Stimulated activated CD4-positive, alpha-beta T cell treated with anti-CD3 and anti-CD28 coated beads, Interleukin-12 subunit alpha, Interleukin-12 subunit beta, amount 100 ng/mL, for 24 hours (primary cell): ENCODE data around the gene LRRC34.
A peak's percentile ranks its signal among the peaks of the same experiment; 100 is the strongest.

Experiments
- DNase-seq, 2 experiments: peaks; one replicate each; pipeline ENCODE4 v3.0.0-alpha.2; 2020; ENCODE audit warnings: low read depth in 2 of 2

LRRC34 gene, protein sequence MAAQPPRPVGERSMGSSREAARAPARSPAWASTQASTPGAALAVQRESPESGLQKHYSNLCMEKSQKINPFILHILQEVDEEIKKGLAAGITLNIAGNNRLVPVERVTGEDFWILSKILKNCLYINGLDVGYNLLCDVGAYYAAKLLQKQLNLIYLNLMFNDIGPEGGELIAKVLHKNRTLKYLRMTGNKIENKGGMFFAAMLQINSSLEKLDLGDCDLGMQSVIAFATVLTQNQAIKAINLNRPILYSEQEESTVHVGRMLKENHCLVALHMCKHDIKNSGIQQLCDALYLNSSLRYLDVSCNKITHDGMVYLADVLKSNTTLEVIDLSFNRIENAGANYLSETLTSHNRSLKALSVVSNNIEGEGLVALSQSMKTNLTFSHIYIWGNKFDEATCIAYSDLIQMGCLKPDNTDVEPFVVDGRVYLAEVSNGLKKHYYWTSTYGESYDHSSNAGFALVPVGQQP

DNA sequence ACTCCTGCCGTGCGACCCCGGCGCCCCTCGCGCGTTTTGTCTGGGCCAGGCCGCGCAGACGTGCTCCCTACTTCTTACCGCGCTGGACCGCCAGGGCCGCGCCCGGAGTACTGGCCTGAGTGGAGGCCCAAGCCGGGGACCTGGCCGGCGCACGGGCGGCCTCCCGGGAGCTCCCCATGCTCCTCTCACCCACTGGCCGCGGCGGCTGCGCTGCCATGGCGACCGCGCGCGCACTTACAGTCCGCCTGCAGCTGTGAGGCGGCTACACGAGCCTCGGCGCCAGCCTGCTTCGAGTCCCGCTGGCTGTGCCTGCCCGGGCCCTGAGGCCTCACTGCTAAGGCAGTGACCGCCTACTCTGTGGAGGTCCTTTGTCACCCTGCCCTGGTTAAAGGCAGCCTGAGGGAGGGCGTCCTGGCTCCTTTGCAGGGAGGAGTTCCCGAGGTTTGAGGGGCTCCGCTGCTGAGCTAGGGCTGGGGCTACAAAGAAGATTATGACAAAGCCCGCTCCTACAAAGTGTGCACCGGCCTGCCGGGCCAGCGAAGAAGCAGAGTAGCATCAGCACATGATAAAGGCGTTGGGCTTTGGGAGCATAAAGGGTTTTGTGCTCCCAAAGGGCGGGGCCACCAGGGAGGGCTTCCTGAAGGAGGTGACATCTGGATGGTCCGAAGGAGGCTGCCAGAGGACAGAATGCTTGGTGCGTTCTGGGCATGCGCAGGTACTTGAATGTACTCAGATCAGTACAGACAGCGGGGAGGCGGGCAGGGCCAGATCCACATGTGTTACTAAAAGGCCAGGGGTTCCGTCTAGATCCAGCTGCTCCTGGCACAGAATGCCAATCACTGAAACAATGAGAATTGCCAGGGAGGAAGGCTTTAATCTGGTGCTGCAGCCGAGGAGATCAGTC is at the start of gene LRRC34, which contains the start of gene LRRIQ4:
LRRC34 (minus strand) TSS at position 573 of the 904 bp plus-strand sequence; CDS start at position 217, 356 bp downstream.
LRRIQ4 (plus strand) TSS at position 539 of the 904 bp plus-strand sequence. CDS start 9,052 bp downstream, outside the sequence.
- DNase-seq: peak; percentile 46 to 80

DNA sequence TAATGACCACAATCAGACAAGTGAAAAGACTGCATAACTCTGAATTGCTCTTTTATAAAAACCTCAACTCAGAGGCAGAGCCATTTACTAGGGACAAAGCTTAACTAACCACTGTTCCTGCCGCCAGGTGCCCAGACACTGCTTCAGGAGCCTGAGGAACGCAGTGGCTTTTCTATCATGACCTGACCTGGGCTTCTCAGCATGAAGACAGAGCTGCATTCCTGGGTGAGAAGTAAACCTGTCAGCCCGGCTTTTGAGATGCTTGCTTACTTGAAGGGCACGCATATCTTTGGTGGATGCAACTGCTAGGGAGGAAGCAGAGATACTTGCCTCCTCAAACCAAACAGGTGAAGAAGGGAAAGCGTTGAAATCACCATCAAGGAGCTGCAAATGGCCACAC is 49.2 kb upstream of the LRRC34 start:
- DNase-seq: no peak

DNA sequence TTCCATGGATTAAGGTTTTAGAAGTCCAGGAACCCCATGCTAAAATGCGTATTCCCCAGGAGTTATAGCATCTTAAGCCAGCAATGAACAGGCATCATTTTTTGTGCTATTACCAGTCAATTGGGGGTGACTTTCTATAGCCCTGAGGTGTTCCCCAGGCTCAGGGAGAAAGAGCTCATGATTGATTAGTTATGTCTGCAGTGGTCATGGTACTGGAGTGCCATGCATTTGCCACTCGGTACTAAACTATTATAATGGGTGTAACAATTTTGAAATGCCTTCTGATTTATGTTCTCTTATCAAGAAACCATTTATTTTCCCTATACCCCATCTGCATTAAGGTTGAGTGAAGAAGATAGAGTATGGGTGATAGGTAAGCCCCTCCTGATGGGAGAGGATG is 45.1 kb upstream of the LRRC34 start:
- DNase-seq: no peak

DNA sequence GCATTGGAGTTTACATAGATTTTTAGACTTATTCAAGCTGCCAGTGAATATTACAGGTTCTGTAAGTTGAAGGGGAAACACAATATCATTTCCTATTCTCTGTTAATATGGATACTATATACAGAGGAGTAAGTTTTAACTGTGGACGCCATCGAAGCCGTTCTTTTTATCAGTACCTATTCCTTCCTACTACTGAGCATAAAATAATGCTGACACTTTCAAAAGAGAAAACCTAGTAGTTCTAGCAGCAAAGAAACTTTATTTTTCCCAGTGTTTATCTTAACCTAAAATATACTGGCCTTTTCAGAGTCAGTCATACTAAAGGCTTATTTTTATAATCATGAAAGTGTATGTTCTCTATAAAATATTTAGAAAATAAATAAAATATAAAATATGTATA is 42.8 kb upstream of the LRRC34 start:
- no peak for DNase-seq

DNA sequence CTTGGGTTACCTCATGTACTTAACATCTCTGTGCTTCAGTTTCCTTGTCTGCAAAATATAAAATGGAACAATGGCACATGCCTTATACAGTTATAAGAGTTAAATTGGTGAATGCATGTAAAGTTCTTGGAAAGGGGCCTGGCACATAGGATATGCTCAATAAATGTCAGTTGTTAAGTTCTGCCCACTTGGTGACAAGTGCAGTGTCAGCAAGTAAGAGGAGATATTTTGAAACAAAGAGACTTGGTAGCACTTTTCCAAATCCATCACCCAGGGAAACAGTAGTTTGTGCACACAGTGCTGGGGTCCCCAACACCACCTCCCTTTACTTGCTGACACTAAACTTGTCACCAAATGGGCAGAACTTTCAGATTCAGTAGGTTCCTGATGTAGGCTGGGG is 37.9 kb upstream of the LRRC34 start:
- no peak for DNase-seq

DNA sequence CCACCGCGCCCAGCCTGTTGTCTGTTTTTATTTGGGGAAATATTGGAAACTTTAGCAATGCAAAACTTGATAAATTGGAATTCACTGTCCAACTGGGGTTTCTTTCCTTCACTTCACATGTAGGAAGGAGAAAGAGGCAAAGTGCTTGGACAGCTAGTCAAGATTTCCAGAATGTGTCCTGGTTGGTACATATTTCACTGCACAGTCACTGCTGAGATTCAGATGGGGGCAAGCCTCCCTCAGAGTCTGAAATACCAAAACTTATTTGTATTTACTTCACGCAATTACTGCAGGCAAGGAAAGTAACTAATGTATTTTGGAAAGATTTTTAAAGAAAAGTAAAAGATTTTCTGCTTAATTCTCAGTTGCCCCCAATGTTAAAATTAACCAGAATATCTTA is 36.0 kb upstream of the LRRC34 start:
- no peak for DNase-seq

DNA sequence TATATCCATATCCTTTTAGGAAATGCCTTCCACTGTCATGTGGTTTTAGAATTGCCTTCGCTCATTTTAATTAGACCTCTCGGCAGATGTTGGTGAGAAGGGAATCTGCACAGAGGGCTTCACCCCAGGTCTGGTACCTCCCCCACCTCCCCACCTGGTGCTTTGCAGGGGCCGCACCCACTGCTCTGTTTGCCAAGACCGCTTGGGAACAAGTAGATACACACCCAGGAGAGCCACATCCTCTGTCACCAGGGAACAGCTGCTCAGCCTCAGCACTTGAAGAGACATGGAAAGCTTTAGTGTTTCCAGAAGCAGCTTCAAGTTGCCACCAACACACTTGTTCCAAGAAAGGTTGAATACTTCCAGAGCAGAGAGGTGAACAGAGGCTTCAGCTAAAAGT is 35.2 kb upstream of the LRRC34 start:
- no peak for DNase-seq

DNA sequence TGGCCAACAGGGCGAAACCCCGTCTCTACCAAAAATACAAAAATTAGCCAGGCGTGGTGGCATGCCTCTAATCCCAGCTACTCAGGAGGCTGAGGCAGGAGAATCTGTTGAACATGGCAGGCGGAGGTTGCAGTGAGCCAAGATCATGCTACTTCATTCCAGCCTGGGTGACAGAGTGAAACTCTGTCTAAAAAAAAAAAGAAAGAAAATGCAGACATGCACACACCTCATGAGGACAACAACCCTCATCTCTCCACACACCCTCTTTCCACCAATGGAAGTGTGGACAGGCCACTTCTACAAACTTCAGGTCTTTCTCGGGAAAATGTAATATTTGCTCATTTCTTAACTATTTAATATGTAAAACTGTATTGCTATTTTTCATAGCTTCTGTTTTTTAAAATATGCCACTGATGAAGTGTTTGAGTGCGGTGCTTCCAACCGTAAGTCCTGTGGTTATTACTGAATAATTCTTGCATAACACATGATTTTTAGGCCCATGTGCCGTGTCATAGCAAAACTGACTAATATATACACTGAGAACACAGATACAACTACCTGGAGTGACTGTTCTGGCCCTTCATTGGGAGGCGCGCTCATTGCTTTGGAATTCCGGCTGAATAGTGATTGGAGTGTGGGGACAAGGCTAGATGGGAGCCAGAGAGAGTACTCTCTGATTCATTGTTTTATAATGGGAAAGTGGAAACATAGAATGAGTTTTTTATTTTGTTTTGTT is 33.9 kb upstream of the LRRC34 start:
- no peak for DNase-seq

DNA sequence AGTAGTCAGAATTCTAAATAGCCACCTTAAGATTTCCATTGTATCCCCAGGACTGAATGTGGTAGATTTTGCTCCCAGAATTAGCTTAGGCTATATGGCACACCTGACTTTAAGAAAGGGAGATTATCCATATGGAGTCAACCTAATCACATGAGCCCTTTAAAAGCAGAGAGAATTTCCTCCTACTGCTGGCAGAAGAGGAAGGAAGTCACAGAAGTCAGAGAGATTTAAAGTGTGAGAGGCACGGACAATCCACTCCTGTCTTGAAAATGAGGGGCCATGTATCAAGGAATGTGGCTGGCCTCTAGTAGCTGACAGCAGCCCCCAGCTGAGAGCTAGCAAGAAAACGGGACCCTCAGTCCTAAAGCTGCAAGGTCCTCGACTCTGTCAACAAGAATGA is 30.3 kb upstream of the LRRC34 start:
- DNase-seq: no peak

DNA sequence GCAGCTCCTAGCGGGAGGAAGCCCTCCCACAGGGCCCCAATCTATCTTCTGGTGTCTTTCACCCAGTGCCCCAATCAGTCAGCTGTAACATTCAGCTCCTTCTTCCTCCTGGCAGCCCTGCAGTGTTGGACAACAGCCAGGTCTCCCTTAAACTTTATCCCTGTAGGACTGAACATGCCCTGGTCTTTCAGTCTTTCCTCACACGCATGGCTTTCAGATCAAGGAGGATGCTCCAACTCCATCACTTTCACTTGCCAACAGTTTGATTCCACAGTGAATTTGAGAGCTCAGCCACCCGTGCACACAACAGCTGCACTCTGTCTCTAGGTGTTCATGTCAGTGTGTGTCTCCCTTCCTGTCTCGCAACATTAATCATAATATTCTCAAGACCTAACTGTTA is 28.5 kb upstream of the LRRC34 start:
- DNase-seq: no peak

DNA sequence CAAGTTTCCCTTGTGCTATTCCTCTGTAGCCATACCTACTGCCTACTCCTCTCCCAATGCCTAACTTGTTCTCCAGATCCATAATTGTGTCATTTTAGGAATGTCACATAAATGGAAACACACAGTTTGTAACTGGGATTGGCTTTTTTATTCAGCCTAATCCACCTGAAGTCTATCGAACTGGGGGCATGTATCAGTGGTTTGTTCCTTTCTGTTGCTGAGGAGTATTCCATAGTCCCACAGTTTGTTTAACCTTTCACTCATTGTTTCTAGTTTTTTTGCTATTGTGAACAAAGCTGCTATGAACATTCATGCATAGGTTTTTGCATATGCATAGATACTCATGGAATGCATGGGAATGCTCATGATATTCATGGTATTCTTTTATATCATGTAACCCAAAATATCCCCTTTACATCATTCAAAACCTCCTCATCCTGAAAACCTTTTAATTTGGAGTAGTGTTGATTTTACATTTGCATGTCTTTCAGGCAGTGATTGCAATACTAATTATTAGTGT is 25.9 kb upstream of the LRRC34 start:
- DNase-seq: no peak

DNA sequence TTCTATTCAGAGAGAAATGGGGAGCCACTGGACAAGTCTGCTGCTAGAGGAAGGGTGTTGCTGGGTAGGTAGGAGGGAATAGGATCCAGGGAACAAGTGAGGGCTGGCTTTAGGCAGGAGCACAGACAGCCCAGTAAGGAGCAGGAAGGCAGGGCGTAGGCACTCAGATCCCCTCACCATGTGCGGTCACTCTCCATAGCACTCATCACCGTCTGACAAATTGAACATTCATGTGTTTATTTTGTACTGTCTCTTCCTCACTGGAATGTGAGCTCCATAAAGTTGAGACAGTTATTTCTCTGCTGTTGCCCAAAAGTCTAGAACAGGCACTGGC is 24.2 kb upstream of the LRRC34 start:
- DNase-seq: no peak

DNA sequence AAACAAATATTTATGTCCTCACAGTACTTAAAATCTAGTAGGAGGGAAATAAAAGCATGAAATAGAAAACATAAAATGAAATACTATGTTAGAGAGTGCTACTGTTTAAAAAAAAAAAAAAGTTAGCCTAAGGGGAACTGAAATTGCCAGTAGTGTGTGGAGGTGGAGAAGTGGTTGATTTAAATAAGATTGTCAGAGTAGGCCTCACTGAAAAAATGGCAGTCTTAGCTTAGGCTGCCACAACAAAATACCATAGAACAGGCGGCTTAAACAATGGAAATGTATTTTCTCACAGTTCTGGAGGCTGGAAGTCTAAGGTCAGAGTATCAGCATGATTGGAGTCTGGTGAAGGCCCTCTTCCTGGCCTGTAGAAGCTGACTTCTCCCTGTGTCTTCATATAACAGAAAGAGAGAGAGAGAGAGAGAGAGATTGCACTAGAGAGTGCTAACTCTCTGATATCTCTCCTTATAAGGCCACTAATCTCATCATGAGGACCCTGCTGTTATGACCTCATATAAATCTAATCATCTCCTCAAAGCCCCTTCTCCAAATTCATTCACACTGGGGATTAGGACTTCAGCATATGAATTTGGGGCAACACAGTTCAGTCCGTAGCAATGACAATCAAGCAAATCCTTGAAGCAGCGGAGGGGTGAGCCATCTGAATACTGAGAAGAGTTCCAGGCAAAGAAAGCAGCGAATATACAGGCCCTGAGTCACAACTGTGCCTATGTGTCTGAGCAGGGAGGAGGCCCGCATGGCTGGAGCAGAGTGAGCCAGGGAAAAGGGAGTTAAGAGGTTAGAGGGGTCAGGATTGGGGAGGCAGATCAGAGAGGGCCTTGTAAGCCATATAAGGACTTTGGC is 23.6 kb upstream of the LRRC34 start:
- no peak for DNase-seq

DNA sequence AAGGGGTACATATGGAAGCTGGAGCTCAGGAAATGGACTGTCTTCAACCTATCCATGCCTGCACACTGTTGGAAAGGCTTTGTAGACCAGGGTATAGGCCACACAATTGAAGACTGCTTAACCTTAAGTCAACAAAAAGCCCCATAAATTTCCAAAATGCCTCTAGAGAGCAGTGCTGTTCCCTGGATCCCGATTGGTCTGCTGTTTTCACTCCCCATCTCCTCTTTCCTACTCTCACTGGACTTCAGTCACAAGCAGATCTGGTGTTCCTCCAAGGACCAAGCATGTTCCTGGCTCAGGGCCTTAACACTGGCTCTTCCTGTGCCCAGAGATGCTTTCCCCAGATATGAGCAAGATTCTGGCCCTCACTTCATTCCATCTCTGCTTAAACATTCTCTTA is 22.8 kb upstream of the LRRC34 start:
- no peak for DNase-seq

DNA sequence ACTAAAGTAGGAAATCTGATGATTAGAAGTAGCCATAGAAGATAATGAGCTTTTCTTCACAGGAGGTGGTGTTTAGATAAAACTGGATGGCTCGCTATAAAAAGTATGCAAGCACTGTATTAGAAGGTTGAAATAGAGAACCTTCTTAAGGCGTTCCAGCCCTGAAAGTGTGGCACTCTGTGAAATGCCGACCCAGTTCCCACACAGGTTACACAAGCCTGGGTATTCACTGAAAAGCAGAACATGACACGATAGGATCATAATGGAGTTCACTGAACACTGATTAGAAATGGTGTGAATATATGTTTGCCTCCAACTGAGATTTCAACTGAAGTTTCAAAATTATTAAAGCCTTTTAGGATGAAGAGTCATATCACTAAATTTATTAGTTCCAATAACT is 15.0 kb upstream of the LRRC34 start:
- DNase-seq: no peak

DNA sequence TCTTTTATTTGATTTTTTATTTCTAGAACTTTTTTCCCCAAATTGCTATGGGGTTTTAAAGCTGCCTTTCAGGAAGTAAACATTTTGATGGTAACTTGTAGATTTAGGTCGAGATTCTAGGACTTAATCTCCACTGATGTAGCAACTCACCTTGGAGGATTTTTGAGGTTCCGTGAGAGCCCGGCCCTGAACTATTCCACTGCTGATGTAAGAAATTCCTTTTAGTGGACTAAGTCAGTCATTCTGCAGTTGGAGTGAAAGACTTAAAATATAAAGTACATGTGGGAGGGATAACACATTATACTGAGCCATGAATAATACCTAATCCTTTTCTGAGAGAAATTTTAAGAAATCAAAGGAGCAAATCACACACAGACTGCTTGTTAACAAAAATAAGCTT is 12.6 kb upstream of the LRRC34 start:
- DNase-seq: no peak

DNA sequence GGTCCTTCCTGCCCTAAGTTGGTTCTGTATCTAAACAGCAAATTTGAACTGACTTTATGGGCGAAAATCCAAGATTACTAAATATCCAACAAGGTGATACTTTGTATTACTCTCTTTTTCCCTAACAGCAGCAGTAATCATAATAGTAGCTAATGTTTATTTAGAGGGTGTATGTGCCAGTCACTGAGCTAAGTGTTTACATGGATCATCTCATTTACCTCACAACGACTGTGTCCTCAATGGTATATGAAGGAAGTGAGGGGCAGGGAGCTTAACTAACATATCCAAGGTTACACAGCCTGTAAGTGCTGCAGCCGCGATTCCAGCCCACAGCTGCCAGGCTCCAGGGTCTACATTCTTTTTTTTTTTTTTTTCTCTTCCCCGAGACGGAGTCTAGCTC is 10.3 kb upstream of the LRRC34 start:
- no peak for DNase-seq

DNA sequence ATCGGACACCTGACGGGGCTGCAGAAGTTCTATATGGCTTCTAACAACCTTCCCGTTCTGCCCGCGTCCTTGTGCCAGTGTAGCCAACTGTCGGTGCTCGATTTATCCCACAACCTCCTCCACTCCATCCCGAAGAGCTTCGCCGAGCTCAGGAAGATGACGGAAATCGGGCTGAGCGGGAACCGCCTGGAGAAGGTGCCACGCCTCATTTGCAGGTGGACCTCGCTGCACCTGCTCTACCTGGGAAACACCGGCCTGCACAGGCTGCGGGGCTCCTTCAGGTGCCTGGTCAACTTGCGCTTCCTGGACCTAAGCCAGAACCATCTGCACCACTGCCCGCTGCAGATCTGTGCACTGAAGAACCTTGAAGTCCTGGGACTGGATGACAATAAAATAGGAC is 9.8 kb upstream of the LRRC34 start:
- no peak for DNase-seq

DNA sequence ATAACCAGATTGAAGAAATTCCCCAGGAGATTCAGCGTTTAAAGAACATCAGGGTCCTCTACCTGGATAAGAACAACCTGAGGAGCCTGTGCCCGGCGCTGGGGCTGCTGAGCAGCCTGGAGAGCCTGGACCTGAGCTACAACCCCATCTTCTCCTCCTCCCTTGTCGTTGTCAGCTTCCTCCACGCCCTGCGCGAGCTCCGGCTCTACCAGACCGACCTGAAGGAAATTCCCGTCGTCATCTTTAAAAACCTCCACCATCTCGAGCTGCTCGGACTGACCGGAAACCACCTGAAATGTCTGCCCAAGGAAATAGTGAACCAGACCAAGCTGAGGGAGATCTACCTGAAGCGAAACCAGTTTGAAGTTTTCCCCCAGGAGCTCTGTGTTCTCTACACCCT is 9.4 kb upstream of the LRRC34 start:
- DNase-seq: no peak

DNA sequence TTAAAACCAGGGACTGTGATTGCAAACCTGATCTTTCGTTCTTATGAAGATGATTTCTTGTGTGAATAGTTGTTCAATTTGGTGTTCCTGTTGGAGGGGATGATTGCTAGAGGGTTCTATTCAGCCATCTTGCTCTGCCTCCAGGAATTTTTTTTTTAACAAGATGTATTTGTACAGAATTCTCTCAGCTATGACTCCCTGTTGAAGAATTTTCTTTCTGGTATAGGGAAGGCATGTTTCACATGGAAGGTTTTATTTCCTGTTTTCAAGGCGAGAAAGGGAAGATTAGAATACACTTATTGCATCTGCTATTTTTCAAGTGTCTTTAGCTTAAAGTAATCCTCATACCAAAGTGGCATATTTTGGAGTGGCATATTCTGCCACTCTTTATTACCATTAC is 5.6 kb upstream of the LRRC34 start:
- no peak for DNase-seq

DNA sequence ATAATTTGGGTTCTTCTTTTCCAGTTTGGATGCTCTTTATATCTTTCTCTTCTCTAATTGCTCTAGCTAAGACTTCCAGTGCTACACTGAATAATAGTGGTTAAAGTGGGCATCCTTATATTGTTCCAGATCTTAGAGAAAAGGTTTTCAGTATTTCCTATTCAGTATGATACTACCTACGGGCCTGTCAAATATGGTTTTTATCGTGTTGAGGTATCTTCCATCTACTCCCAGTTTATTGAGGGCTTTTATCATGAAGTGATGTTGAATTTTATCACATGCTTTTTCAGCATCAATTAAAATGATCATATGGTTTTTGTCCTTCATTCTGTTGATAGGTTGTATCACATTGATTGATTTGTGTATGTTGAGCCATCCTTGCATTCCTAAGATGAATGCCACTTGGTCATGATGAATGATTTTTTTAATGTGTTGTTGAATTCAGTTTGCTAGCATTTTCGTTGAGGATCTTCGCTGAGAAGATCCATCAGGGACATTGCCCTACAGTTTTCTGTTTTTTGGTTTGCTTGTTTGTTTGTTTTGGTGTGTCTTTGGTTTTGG is 3.0 kb upstream of the LRRC34 start:
- no peak for DNase-seq
